Measurements from ENCODE around the gene SEC14L5.
"Not testable (repeated sequence)": the region's sequence is repeated elsewhere in the genome, so short reads cannot be mapped to it uniquely, and the experiment has no call there.

The SEC14L5 gene

GRCh38 chr16:4954714-4955113, 3.4 kb upstream of the SEC14L5 start:
- no peak for DNase-seq (ENCODE audit: low read depth)

DNA sequence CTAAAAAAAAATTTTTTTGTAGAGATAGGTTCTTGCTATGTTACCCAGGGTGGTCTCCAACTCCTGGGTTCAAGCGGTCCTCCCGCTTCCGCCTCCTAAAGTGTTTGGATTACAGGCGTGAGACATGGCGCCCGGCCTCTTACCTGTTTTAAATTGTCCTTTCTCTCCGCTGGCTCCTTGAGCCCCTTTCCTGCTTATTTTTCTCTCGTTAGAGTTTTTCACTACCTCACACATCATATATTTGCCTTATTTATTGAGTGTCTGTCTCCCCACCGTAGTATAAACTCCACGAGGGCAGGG, 760 bp upstream of the SEC14L5 start:
- no peak for DNase-seq (ENCODE audit: low read depth)

- DNase-seq (ENCODE audit: low read depth): no peak
These were observed 644 bp downstream of the SEC14L5 start for GRCh38 chr16:4958510-4959438.

GRCh38 chr16:4960579-4960978, 2.4 kb downstream of the SEC14L5 start:
- DNase-seq (ENCODE audit: low read depth): no peak

GRCh38 chr16:4962716-4963115, 4.6 kb downstream of the SEC14L5 start:
- no peak for DNase-seq (ENCODE audit: low read depth)

- not testable (repeated sequence) for DNase-seq (ENCODE audit: low read depth)
These were observed 5.4 kb downstream of the SEC14L5 start for GRCh38 chr16:4963527-4963926.

- DNase-seq (ENCODE audit: low read depth): no peak
These were observed 8.8 kb downstream of the SEC14L5 start for GRCh38 chr16:4966736-4967453.

DNA sequence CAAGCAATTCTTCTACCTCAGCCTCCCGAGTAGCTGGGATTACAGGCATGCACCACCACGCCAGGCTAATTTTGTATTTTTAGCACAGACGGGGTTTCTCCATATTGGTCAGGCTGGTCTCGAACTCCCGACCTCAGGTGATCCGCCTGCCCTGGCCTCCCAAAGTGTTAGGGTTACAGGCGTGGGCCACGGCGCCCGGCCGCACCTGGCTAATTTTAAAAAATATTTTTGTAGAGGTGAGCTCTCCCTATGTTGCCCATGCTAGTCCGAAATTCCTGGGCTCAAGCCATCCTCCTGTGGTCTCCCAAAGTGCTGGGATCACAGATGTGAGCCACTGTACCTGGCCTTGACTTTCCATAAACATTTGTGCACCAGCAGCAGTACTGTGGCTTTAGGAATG, 10.1 kb downstream of the SEC14L5 start:
- DNase-seq (ENCODE audit: low read depth): not testable (repeated sequence)

DNA sequence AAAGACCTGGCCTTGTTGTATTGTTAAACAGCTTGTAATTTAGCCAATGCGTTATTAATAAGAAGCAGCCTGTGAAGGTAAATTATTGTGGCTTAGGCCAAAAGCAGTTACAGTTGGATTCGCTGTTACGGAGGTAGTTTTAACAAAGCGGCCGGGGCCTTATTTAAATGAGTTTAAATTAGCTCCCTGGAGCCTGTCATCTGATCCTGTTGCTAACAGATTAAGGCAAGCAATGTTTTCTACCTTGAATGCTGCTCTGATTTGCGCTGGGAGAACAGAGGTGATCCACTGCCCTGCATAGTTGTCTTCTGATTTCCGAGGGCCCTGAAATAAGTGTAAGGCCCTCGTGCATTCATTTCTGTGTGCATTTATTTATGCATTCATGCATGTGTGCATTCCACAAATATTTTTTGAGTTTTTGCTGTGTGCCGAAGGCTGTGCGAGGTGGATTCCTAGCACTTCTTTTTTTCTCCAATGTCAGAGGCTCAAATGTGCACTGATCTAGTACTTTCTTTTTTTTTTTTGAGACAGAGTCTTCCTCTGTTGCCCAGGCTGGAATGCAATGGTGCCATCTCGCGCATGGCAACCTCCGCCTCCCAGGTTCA, 10.9 kb downstream of the SEC14L5 start:
- no peak for DNase-seq (ENCODE audit: low read depth)

DNA sequence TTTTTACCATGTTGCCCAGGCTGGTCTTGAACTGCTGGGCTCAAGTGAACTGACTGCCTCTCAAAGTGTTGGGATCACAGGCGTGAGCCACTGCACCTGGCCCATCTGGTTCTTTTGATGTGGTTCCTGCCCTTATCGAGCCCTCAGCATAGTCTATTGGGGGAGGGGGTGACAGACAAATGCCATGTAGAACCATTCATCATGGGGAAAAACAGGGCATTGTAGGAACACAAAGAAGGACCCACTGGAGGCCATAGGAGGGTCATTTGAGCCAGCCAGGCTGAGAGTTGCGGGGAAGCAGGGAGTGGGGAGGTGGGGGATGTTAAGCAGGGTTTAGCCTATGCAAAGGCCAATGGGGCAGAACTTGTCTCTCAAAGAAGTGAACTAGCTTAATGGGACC, 11.9 kb downstream of the SEC14L5 start:
- DNase-seq (ENCODE audit: low read depth): no peak

DNA sequence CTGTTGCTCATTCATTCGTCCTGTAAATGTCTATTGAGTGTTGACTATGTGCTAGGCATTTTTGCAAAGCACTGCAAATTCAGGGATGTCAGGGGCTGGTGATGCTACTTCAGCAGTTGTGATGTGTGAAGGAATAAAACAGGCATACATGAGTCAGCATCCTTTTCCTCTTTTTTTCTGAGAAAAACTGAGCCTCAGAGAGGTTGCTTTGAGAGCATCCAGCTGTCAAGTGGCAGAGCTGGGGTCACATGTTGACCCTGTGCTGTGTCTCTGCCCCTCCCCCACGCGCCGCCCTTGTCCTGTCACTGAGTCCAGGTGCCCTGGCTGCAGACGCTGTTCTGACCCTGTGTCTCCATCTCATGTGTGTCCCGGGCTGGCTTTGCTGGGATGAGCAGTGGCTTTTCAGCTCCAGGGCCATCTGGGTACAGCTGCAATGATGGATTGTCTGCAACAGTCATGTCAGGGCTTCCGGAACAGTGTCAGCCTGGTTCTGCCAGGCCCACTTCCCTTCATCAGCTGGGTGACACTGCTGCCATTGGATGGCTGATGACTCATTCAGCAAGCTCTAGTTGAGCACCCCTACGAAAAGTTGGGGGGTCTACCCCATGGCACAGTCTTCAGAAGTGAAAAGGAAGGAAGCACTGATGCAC, 14.9 kb downstream of the SEC14L5 start:
- DNase-seq (ENCODE audit: low read depth): no peak

DNA sequence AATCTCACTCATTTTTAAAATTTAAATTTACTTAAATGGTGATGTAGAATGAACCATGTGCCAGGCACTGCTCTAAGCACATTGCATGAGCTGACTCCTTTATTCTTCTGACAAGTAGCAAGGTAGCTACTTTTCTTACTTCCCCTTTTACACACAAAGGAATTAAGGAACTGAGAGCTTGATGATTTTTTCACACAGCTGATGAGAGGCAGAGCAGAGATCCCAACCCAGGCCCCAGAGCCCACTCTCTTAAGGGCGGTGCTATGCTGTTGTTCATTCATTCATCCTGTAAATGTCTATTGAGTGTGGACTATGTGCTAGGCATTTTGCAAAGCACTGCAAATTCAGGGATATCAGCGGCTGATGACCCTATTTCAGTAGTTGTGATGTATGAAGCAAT, 17.9 kb downstream of the SEC14L5 start:
- DNase-seq (ENCODE audit: low read depth): no peak

DNA sequence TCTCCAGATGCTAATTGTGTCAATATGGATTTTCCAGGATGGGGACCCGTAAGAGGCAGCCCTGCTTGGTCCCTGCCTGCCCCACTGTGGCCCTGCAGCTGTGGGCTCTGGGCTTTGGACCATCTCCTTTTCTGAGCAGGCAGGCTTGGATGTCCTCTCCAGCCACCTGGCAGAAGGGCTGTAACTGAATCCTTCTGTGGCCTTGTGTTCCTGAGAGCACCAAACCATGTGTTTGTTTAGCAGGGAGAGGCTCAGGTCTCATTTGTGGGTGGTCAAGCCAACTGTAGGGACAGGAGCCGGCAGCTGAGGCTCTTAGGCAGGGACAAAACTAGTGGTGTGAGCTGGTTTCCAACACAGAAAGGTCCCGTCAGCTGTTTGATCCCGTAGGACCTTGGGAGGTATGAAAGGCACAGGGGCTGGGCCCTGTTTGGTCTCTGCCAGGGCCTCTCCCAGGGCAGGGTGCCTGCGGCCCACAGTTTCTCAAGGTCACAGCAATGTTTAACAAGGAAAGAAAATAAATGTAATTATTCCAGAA, 18.5 kb downstream of the SEC14L5 start:
- DNase-seq (ENCODE audit: low read depth): no peak

- no peak for DNase-seq (ENCODE audit: low read depth)
These were observed 21.0 kb downstream of the SEC14L5 start for GRCh38 chr16:4979164-4979563.

GRCh38 chr16:4979736-4980660, 21.9 kb downstream of the SEC14L5 start:
- DNase-seq (ENCODE audit: low read depth): no peak

- no peak for DNase-seq (ENCODE audit: low read depth)
These were observed 22.6 kb downstream of the SEC14L5 start for GRCh38 chr16:4980691-4981090.

DNA sequence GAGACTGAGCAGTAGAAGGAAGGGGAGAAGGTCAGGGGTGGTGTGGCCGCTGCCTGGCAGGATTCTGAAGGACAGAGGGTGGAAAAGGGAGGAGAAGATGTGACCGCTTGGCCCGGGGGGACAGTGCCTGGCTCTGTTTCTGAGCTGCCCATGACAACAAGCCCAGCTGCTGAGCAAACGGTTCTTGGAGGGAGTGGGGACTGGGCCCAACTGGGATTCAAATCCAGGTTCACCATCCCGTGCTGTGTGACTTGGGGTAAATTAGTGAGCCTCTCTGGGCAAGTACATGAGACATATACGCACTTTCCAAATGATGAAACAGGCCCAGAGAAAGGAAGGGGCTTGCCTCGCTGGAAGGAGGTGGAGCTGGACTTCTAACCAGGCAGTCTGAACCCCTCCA, 23.3 kb downstream of the SEC14L5 start:
- no peak for DNase-seq (ENCODE audit: low read depth)

GRCh38 chr16:4982056-4982867, 24.1 kb downstream of the SEC14L5 start:
- DNase-seq (ENCODE audit: low read depth): no peak

GRCh38 chr16:4984174-4984990, 26.3 kb downstream of the SEC14L5 start:
- DNase-seq (ENCODE audit: low read depth): no peak

DNA sequence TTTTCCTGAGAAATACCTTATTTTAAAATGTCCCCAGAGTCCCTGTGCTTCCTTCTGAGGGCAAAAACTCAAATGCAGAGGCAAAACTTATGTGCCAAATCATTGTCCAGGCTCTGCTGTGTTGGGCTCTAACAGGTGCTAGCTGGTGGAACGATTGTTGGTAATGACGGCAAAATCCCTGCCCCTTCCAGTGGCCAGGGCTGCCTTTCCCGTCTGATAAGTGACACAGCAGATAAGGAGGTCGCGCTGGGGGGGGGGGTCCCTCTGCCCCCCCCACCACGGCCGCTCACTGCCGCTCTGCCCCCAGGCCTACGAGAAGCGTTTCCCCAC, 29.1 kb downstream of the SEC14L5 start:
- DNase-seq (ENCODE audit: low read depth): no peak
